Motor neuron (in vitro differentiated cells): ENCODE results near the gene SPDEF. TPM values are rescaled to one million over a fixed set of nuclear protein-coding genes. Genes with fewer than 3 reads are reported as not detected.
A peak's percentile ranks its signal among the peaks of the same experiment; 100 is the strongest.

Source experiments
- ATAC-seq, 8 experiments: fragments of 200-7000 bp; cut with Tn5 transposase; replicated peaks in 6 of 8; 2 replicates each; pipeline ENCODE4 v1.8.0; 2021; ENCODE audit warnings: mild to moderate bottlenecking in 8 of 8, moderate library complexity in 8 of 8
- H3K27ac ChIP-seq, 2 donors: fragments of 250-450 bp; sonication (Bioruptor Pico); 2 replicates each; pipeline ENCODE4 v1.9.0; 2021; ENCODE audit warnings: antibody characterized with exemption in 2 of 2, mild to moderate bottlenecking in 2 of 2, moderate library complexity in 1 of 2
- H3K4me1 ChIP-seq, 2 donors: fragments of 250-450 bp; sonication (Bioruptor Pico); replicated peaks in 1 of 2; 2 replicates each; pipeline ENCODE4 v1.6.1; 2021; ENCODE audit warnings: antibody characterized with exemption in 2 of 2, mild to moderate bottlenecking in 2 of 2, moderate library complexity in 1 of 2
- H3K4me3 ChIP-seq, 5 donors: fragments of 250-450 bp; sonication (Bioruptor Pico); 2 replicates each; pipeline ENCODE4 v1.9.0; 2021; ENCODE audit warnings: antibody characterized with exemption in 5 of 5, mild to moderate bottlenecking in 5 of 5, moderate library complexity in 4 of 5
- WGBS, 10 experiments: fragments of 450-650 bp; shearing (Covaris generic); methylation state at CpG; one replicate each; pipeline ENCODE4 v1.0.0; 2022; 5-methylcytosine and 5-hydroxymethylcytosine counted together
- in situ Hi-C, 9 experiments: fragments of 400-800 bp; cut with MboI; loops; one replicate each; pipeline ENCODE4 v1.15.0; 2021; ENCODE audit warnings: low sequenced_read_pairs in 9 of 9, low pct_unique_long_range_greater_than_20kb in 2 of 9; ENCODE audit not compliant: unreplicated experiment in 9 of 9
- total RNA-seq, 8 experiments: library from RNA; unstranded; fragments of 300-600 nt; gene quantifications; 2 replicates each; pipeline versions ENCODE4 v1.2.3 to v1.2.4, GENCODE V29; 2022

The SPDEF gene
- total RNA-seq, 8 experiments from 2014 or later = 0.13 to 0.57 (median 0.37) TPM; not detected in 2

DNA sequence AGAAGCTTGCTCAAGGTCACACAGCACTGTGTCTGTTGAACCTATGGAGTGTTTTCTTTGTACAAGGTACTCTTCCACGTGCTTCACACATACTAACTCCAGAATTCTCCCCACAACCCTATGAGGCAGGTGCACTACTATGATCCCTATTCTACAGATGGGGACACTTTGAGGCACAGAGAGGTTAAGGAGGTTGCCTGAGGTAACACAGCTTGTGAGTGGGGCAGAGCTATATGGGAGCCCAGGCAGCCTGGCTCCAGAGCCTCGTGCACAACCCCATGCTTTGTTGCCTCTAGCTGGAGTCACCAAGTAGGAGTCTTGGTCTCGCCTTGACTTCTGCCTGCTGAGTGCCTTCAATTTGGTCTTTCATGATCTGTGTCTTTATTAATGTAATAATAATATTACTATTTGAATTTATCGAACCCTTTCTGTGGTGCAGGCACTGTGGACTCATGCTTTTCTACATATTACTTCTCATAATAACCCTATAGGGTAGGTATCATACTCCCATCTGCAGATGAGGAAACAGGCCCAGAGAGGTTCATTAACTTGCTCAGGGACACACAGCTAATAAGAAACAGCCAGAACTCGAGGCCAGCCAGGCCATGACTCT is 13.3 kb upstream of the SPDEF start:
- in situ Hi-C loops = no loop called here
- H3K4me1 ChIP-seq = peaks cover 4 to 6% of the 10 kb centered on the region in 2 donors
- no peak for ATAC-seq
- no peak overlapping the region for H3K4me3 ChIP-seq
- WGBS, 10 experiments = 76 to 92% (median 86%) methylated on average over 2 to 5 of the region's 5 CpGs; no CpG with 5 or more reads in 6 of the 10 experiments
- no peak overlapping the region for H3K27ac ChIP-seq

DNA sequence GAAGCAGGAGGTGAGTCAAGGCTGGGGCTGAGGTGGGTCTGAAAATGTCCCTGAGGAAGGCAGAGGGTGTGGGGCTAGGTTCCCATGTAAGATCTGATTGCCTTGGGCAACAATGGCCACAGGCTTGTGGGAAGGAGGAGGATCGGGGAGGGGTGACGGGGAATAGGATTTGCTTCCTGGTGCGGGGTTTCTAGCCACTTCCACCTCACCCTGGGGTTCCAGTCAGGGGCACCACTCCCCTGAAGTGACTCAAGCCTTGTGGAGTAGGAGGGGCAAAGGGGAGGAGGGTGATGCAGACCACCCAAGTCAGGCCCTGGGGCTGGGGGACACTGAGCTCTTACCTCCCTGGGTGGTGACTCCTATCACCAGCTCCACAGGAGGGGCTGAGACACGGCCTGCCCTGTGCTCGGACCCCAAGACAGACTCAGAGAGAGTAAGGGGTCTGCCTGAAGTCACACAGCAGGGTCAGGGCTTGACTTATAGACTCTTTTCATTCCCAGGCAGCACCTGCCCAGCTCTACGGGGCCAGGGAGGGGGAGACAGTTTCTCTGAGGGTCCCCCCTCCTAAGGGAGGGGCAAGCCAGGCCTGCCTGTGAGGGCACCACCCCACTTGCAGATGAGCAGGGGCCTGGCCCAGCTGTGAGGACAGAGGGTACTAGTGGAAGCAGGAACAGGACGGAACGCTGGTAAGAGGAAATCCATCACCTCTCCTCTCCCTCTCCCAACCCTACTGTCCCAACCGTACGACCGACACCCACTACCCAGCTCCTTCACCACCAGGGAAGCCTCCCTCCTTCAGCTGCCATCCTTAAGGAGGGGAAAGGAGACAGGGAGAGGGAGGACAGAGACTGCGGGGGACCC is 12.4 kb upstream of the SPDEF start:
- in situ Hi-C loops = no loop called here
- peaks cover 4 to 6% of the 10 kb centered on the region in 2 donors for H3K4me1 ChIP-seq
- WGBS, 10 experiments = 13 to 80% (median 69%) methylated on average over 1 to 6 of the region's 12 CpGs; no CpG with 5 or more reads in 4 of the 10 experiments
- H3K27ac ChIP-seq = no peak overlapping the region
- no peak overlapping the region for H3K4me3 ChIP-seq
- ATAC-seq = peak in 4 of 8 experiments; percentile 12 to 60 (median 34)

DNA sequence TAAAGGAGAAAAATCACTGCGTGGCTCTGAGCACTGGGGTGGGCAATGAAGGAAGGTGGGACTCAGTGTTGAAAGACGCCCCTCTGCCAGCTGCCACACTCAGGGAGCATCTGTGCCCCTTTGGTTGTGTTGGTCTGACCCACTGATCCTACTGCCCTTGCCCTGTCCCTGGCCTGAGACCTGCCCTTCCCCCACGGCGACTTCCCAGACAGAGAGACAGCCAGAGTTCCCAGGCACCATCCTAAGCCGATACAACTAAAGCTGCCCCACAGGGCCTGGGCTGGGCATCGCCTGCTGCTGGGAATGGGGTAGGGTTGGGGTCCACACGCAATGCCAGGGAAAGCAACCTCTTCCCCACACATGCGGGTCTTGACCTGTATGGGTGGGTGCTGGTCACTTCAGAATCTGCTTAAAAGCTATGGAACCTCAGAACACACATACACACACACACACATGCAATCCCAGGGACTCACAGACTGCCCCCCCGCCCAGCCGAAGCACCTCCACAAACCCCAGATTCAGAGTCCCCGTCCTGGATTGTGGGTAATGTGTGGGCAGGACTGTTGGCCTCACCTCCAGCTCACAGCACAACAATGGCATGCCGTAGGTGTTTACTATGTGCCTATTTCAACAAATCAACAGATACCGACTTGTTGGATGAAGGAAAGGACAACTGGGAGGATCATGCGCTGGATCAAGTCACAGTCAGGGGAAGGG is 10.9 kb upstream of the SPDEF start:
- Histone ChIP-seq H3K4me1 (peaks cover 4 to 6% of the 10 kb centered on the region in 2 donors), H3K27ac (no peak overlapping the region), H3K4me3 (no peak overlapping the region)
- WGBS, 10 experiments = 60 to 100% (median 74%) methylated on average over 1 to 6 of the region's 14 CpGs; no CpG with 5 or more reads in 6 of the 10 experiments
- in situ Hi-C loops = no loop called here
- ATAC-seq = no peak

- ATAC-seq = peak in 3 of 8 experiments; percentile 10 to 21 (median 12)
- Histone ChIP-seq H3K4me3 (no peak overlapping the region), H3K4me1 (peaks cover 7 to 9% of the 10 kb centered on the region in 2 donors), H3K27ac (no peak overlapping the region)
- 25 to 100% (median 63%) methylated on average over 1 to 4 of the region's 5 CpGs; no CpG with 5 or more reads in 6 of the 10 experiments for WGBS, 10 experiments
- in situ Hi-C loops = no loop called here
Measured at GRCh38 chr6:34565722-34566137, 9.6 kb upstream of the SPDEF start.

GRCh38 chr6:34564181-34564580 is 8.1 kb upstream of the SPDEF start:
- H3K4me3 ChIP-seq = no peak overlapping the region
- in situ Hi-C loops = no loop called here
- H3K4me1 ChIP-seq = peaks cover 17 to 22% of the 10 kb centered on the region in 2 donors
- no peak overlapping the region for H3K27ac ChIP-seq
- WGBS, 10 experiments = 40 to 100% (median 60%) methylated on average over 1 to 3 of the region's 5 CpGs; no CpG with 5 or more reads in 7 of the 10 experiments
- no peak for ATAC-seq

- ATAC-seq = no peak
- Histone ChIP-seq H3K4me1 (peaks cover 17 to 22% of the 10 kb centered on the region in 2 donors), H3K27ac (no peak overlapping the region), H3K4me3 (no peak overlapping the region)
- 55 to 95% (median 62%) methylated on average over 3 to 5 of the region's 7 CpGs; no CpG with 5 or more reads in 6 of the 10 experiments for WGBS, 10 experiments
- in situ Hi-C loops = no loop called here
Measured at GRCh38 chr6:34563513-34563870, 7.4 kb upstream of the SPDEF start.

DNA sequence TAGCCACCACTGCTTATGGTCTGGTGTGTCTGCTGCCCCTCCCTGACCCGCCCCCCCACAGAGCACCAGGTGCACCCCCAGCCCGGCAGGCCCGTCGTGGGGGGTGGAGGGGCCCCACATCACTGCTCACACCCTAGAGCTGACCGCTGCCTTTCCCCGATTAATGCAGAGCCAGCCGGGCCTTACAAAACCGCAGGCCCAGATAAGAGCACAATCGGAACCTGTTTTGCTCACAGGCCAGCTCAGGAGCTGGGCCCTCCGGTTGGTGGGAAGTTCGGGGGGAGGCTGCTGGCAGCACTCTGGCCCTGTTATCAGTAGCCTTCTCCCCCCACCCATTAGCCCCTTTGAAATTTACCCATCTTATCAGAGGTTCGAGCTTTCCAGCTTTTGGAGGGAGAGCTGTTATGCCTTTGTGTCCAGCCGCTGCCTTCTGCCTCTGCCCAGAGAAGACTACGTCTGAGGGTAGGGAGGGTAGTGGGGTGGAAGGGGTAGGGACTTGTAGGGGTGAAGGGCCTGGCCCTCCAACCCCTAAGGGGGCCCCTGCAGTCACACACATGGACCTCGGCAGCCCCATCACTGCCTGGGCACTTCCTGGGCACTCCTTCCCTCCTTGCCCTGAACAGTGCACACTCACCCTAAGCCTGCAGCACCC is 6.9 kb upstream of the SPDEF start:
- H3K4me3 ChIP-seq = no peak overlapping the region
- WGBS, 10 experiments = 80% methylated on average over 1 of the region's 15 CpGs; no CpG with 5 or more reads in 9 of the 10 experiments
- peaks cover 17 to 22% of the 10 kb centered on the region in 2 donors for H3K4me1 ChIP-seq
- H3K27ac ChIP-seq = peak overlapping the region in 1 of 2 donors; percentile 30
- in situ Hi-C loops = no loop called here
- no peak for ATAC-seq

DNA sequence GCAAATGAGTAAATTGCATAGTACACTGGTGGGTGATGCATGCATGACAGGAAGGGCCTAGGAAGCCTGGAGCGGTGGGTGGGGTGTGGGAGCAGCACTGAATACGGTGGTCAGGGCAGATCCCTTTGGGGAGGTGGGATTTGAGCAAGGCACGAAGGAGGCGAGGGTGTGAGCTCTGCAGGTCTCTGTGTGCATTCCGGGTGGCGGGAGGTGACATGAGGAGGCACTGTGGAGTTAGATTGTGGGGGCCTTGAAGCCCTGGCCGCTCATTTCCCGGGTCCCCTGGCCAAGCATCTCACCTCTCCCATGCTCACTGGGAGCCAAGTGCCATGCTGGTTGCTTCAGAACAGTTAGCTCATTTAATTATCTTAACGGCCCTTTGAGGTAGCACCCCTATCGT is 6.2 kb upstream of the SPDEF start:
- Histone ChIP-seq H3K27ac (no peak overlapping the region), H3K4me1 (peaks cover 17 to 22% of the 10 kb centered on the region in 2 donors), H3K4me3 (no peak overlapping the region)
- in situ Hi-C loops = no loop called here
- ATAC-seq = peak in 2 of 8 experiments; percentile 6 to 26
- WGBS, 10 experiments = 86 to 100% (median 86%) methylated on average over 1 to 6 of the region's 10 CpGs; no CpG with 5 or more reads in 7 of the 10 experiments

DNA sequence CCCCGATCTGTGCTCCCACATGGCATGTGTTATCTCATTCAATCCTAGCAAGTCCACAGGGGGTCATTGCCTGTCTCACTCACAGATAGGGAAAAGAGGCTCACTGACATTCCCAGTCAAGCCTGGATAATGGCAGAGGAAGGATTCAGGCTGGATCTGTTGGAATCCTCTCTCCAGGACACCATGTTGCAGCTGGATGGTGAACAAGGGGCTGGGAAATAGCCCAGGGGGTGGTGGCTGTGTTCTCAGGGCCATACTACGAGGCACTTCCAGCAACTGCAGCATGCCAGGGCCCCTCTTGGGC is 5.0 kb upstream of the SPDEF start:
- no CpG with 5 or more reads among the region's 2 CpGs for WGBS, 10 experiments
- no peak for ATAC-seq
- no peak overlapping the region for H3K27ac ChIP-seq
- H3K4me3 ChIP-seq = no peak overlapping the region
- H3K4me1 ChIP-seq = peaks cover 17 to 22% of the 10 kb centered on the region in 2 donors
- in situ Hi-C loops = no loop called here

DNA sequence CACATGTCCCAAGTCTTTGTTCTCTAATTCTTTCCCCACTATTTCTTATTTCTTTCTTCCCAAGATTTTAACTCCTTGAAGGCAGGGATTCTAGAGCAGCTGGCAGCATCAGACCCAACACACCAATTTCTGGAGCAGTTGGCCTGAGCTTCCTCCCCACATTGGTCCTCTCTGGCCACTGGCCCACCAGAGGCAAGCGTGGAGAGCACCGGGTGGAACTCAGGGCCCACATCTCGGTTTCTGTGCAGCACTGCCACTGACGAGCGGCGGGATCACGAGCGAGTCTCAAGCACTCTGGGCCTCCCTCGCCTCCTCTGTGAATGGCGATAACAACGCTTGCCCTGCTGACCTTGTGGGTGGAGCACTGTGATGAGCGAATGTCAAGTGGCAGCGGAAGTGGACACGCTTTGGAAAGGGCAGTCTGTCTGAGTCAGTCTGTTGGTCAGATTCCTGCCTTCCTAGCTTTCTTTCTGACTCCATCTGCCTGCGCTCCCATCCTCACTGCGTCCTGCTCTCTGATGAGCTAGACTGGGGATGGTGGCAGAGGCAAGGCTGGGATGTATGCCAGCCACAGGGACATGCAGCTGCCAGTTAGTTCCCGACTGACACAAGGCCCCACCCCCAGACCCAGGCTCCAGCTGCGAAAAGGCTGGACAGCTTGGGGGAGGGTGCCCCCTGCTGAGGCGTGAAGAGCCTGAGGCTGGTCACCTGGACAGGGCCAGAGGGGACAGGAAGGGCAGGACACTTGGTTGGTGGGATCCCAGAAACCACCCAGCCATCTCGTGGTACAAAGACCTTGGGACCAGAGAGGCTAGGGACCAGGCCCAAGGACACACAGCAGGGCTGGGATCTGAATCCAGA is 4.5 kb upstream of the SPDEF start:
- H3K4me3 ChIP-seq = no peak overlapping the region
- H3K27ac ChIP-seq = peak overlapping the region; percentile 27 to 75
- peak in 7 of 8 experiments; percentile 49 to 89 (median 84) for ATAC-seq
- 20 to 60% (median 45%) methylated on average over 1 to 12 of the region's 20 CpGs; no CpG with 5 or more reads in 2 of the 10 experiments for WGBS, 10 experiments
- H3K4me1 ChIP-seq = peaks cover 13 to 17% of the 10 kb centered on the region in 2 donors
- in situ Hi-C loops = no loop called here

GRCh38 chr6:34559651-34560365 is 3.7 kb upstream of the SPDEF start:
- ATAC-seq = peak in 2 of 8 experiments; percentile 15 to 18
- peak overlapping the region in 1 of 2 donors; percentile 75 for H3K27ac ChIP-seq
- 40 to 86% (median 67%) methylated on average over 1 to 9 of the region's 10 CpGs; no CpG with 5 or more reads in 1 of the 10 experiments for WGBS, 10 experiments
- peaks cover 13 to 16% of the 10 kb centered on the region in 2 donors for H3K4me1 ChIP-seq
- in situ Hi-C loops = no loop called here
- no peak overlapping the region for H3K4me3 ChIP-seq
